GM21576 (cell line): ENCODE results near the gene GRK6.

ENCODE experiments used
- ATAC-seq: cut with Tn5 transposase; IDR thresholded peaks from one replicate; pipeline ENCODE4 v1.9.1; 2021; ENCODE audit warnings: mild to moderate bottlenecking, moderate library complexity; ENCODE audit not compliant: unreplicated experiment

GRK6 gene

GRCh38 chr5:177450667-177451424 is 24.4 kb downstream of the GRK6 start:
- ATAC-seq = no peak

GRCh38 chr5:177452688-177453638 is 26.5 kb downstream of the GRK6 start:
- no peak for ATAC-seq

- peak; percentile 3 for ATAC-seq
These were observed 27.4 kb downstream of the GRK6 start for GRCh38 chr5:177453852-177454396.

GRCh38 chr5:177454397-177455035 is 28.0 kb downstream of the GRK6 start:
- ATAC-seq = peak; percentile 44

GRCh38 chr5:177455036-177455660 is 28.7 kb downstream of the GRK6 start:
- ATAC-seq = peak; percentile 44

GRCh38 chr5:177455661-177456590 is 29.4 kb downstream of the GRK6 start:
- peak; percentile 8 for ATAC-seq

- no peak for ATAC-seq
These were observed 30.1 kb downstream of the GRK6 start for GRCh38 chr5:177456591-177456964.

- ATAC-seq = peak; percentile 28
These were observed 30.7 kb downstream of the GRK6 start for GRCh38 chr5:177456976-177457851.

- ATAC-seq = no peak
These were observed 31.6 kb downstream of the GRK6 start for GRCh38 chr5:177457852-177458681.

- no peak for ATAC-seq
These were observed 32.5 kb downstream of the GRK6 start for GRCh38 chr5:177458912-177459350.

- ATAC-seq = no peak
These were observed 32.9 kb downstream of the GRK6 start for GRCh38 chr5:177459357-177459756.

GRCh38 chr5:177459819-177460628 is 33.5 kb downstream of the GRK6 start:
- no peak for ATAC-seq

- no peak for ATAC-seq
These were observed 35.7 kb downstream of the GRK6 start for GRCh38 chr5:177462021-177462670.

GRCh38 chr5:177465044-177465443 is 38.6 kb downstream of the GRK6 start:
- ATAC-seq = no peak

GRCh38 chr5:177466861-177467260 is 40.4 kb downstream of the GRK6 start:
- ATAC-seq = no peak

GRCh38 chr5:177467436-177467835 is 41.0 kb downstream of the GRK6 start:
- ATAC-seq = no peak
